K562 (cell line): ENCODE data around the gene AZU1. TPM values are rescaled to one million over a fixed set of nuclear protein-coding genes. Genes with fewer than 3 reads are reported as not detected.

ENCODE experiments used
- DACH1 ChIP-seq: fragments of 450-650 bp; IDR thresholded peaks from 2 replicates; pipeline ENCODE4 v1.6.1; 2018; ENCODE audit not compliant: partially characterized antibody
- EGR1 ChIP-seq: fragments of 450-650 bp; conservative IDR thresholded peaks from 2 replicates; pipeline ENCODE4 v1.6.1; 2017; ENCODE audit warnings: mild to moderate bottlenecking
- ELF1 ChIP-seq: fragments of 200-800 bp; sonication (Bioruptor generic); IDR thresholded peaks from 2 replicates; pipeline ENCODE4 v1.6.1; 2016; ENCODE audit warnings: missing genetic modification characterization, missing compliant biosample characterization
- ELK1 ChIP-seq: sonication (generic); formaldehyde crosslinking; IDR thresholded peaks from 2 replicates; pipeline ENCODE4 v1.8.1; 2022; ENCODE audit warnings: missing genetic modification reagents
- ETV6 ChIP-seq, 3 experiments: fragments of 150-350 bp in 1 of 3; sonication (generic) in 1 of 3; formaldehyde crosslinking in 1 of 3; IDR thresholded peaks; 2 replicates each; pipeline versions ENCODE4 v1.6.1 to v1.8.0; 2014 to 2022; ENCODE audit warnings: borderline replicate concordance in 2 of 3, low read depth in 2 of 3, antibody characterized with exemption in 1 of 3, low read length in 1 of 3, mild to moderate bottlenecking in 1 of 3, missing genetic modification reagents in 1 of 3
- FOXA1 ChIP-seq: fragments of 450-650 bp; IDR thresholded peaks from 2 replicates; pipeline ENCODE4 v1.6.1; 2016; ENCODE audit warnings: mild to moderate bottlenecking, borderline replicate concordance
- HES1 ChIP-seq: fragments of 450-650 bp; IDR thresholded peaks from 2 replicates; pipeline ENCODE4 v1.6.1; 2016; ENCODE audit warnings: low read depth, mild to moderate bottlenecking, moderate library complexity
- NR2F6 ChIP-seq: fragments of 450-650 bp; formaldehyde crosslinking; IDR thresholded peaks from 2 replicates; pipeline ENCODE4 v1.4.0; 2020; ENCODE audit warnings: mild to moderate bottlenecking
- POLR2AphosphoS5 ChIP-seq: IDR thresholded peaks from 2 replicates; pipeline ENCODE4 v1.6.1; 2011; ENCODE audit warnings: mild to moderate bottlenecking, low read depth, low read length, moderate library complexity; ENCODE audit not compliant: control insufficient read depth, insufficient read depth
- POLR2H ChIP-seq: IDR thresholded peaks from 2 replicates; pipeline ENCODE4 v1.6.1; 2016; ENCODE audit warnings: missing genetic modification characterization, low read depth, mild to moderate bottlenecking, control low read depth, missing compliant biosample characterization, moderate library complexity
- PRDM10 ChIP-seq: fragments of 450-650 bp; IDR thresholded peaks from 2 replicates; pipeline ENCODE4 v1.6.1; 2018; ENCODE audit not compliant: partially characterized antibody
- RAD51 ChIP-seq: fragments of 450-650 bp; IDR thresholded peaks from 2 replicates; pipeline ENCODE4 v1.7.1; 2016; ENCODE audit warnings: low read depth, mild to moderate bottlenecking, borderline replicate concordance
- SMARCA4 ChIP-seq: fragments of 450-650 bp; IDR thresholded peaks from 2 replicates; pipeline ENCODE4 v1.6.1; 2016
- STAG1 ChIP-seq: sonication (generic); formaldehyde crosslinking; IDR thresholded peaks from 2 replicates; pipeline ENCODE4 v1.5.0; 2020; ENCODE audit warnings: missing genetic modification reagents, borderline replicate concordance
- ZBTB5 ChIP-seq: fragments of 450-650 bp; IDR thresholded peaks from 2 replicates; pipeline ENCODE4 v1.6.1; 2017; ENCODE audit warnings: antibody characterized with exemption
- ZNF639 ChIP-seq, 2 experiments: fragments of 200-800 bp in 1 of 2; sonication (Bioruptor generic) in 1 of 2; sonication (generic) in 1 of 2; formaldehyde crosslinking in 1 of 2; IDR thresholded peaks in 1 of 2; conservative IDR thresholded peaks in 1 of 2; 2 replicates each; pipeline versions ENCODE4 v1.5.0 to v1.6.1; 2016 to 2020; ENCODE audit warnings: missing compliant biosample characterization in 1 of 2, missing genetic modification characterization in 1 of 2, missing genetic modification reagents in 1 of 2
- ZNF707 ChIP-seq: fragments of 250-450 bp; sonication (Bioruptor Pico); conservative IDR thresholded peaks from 2 replicates; pipeline ENCODE4 v1.8.0; 2022; ENCODE audit warnings: inconsistent platforms, mild to moderate bottlenecking, moderate library complexity
- polyA plus RNA-seq, 8 experiments: library from polyadenylated mRNA; depleted of rRNA in 4 of 8; stranded (reverse) in 5 of 8; unstranded in 3 of 8; fragments of >200 nt; fragmentation: Nextera tagmentation in 2 of 8; fragmentation: Illumina TruSeq in 1 of 8; extraction: Ambion mirVana in 2 of 8; extraction: Trizol in 1 of 8; gene quantifications; 2 replicates each; pipeline versions ENCODE4 v1.2.1 to v1.2.3, GENCODE V29; 2011 to 2014; ENCODE audit warnings: inconsistent platforms in 1 of 8, missing spikeins in 1 of 8
- total RNA-seq, 7 experiments: library from RNA; depleted of rRNA in 6 of 7; stranded (reverse); fragments of >200 nt in 6 of 7; fragmentation: Illumina TruSeq in 2 of 7; extraction: Trizol in 2 of 7; gene quantifications; 2 replicates each; pipeline versions ENCODE4 v1.2.1 to v1.2.3, GENCODE V29; 2011 to 2021; ENCODE audit warnings: low replicate concordance in 1 of 7

AZU1 gene
- total and polyA plus RNA-seq, 9 of the 15 experiments (the other 6 are each of a cell fraction or from before 2014, with no cell fraction given), result 0.29 to 1.9 (median 0.59) TPM; not detected in 3

- TF ChIP-seq PRDM10 (peak; percentile 26), HES1 (0 out of 2 replicates have a peak, but pooled peaks have one; percentile 19), POLR2H (tag) (0 out of 2 replicates have a peak, but pooled peaks have one; percentile 32), ZBTB5 (no peak), DACH1 (peak; percentile 65), SMARCA4 (peak; percentile 56; the same call in 1 of the 2 replicates), RAD51 (no peak), POLR2AphosphoS5 (peak; percentile 65), ZNF707 (CRISPR knock-in tag) (no peak), ELK1 (CRISPR knock-in tag) (no peak), ELF1 (tag) (peak; percentile 44; the same call in 1 of the 2 replicates), ETV6 (IDR thresholded peaks at IDR 0.05; ENCODE audit: borderline replicate concordance in 1 of 2, low read depth in 2 of 2, low read length in 1 of 2) (no peak), ETV6 (CRISPR knock-in tag; IDR thresholded peaks at IDR 0.05; ENCODE audit: borderline replicate concordance) (no peak), STAG1 (no peak), ZNF639 (CRISPR knock-in tag; conservative IDR thresholded peaks at IDR 0.05 in 1 of 2, IDR thresholded peaks at IDR 0.05 in 1 of 2) (no peak), EGR1 (peak; percentile 37), NR2F6 (no peak), FOXA1 (no peak)
Observed at GRCh38 chr19:791567-792305, 35.9 kb upstream of the AZU1 start (continued).
